B cell (primary cell): ENCODE measurements around the gene ARL6IP5. TPM values are rescaled to one million over a fixed set of nuclear protein-coding genes. Genes with fewer than 3 reads are reported as not detected.

Source experiments
- ATAC-seq: fragments of 200-7000 bp; cut with Tn5 transposase; one replicate; pipeline ENCODE4 v1.10.0; 2021; ENCODE audit warnings: low read depth, mild to moderate bottlenecking, moderate number of reproducible peaks, moderate library complexity
- CTCF ChIA-PET: fragments of 350-600 bp; sonication (Branson Sonifier 250); formaldehyde crosslinking; loops from one replicate; lab custom pipeline; 2021; ENCODE audit warnings: antibody characterized with exemption, inconsistent platforms; lab: Charles Lee
- POLR2A ChIA-PET: fragments of 350-600 bp; sonication (Branson Sonifier 250); formaldehyde crosslinking; loops from one replicate; lab custom pipeline; 2021; ENCODE audit warnings: antibody characterized with exemption; lab: Charles Lee
- DNase-seq: peaks from one replicate; pipeline ENCODE4 v3.0.0; 2013
- H2AFZ ChIP-seq: 2 replicates; pipeline ENCODE4 v1.6.1; 2012; ENCODE audit warnings: mild to moderate bottlenecking, low read depth, low read length; ENCODE audit not compliant: insufficient read depth, poor library complexity, severe bottlenecking
- H3K27ac ChIP-seq, 2 donors: 1 replicate in 1 of 2; 2 replicates in 1 of 2; pipeline ENCODE4 v1.5.1; 2012 to 2013; ENCODE audit warnings: low read length in 2 of 2, mild to moderate bottlenecking in 2 of 2, moderate library complexity in 1 of 2
- H3K27me3 ChIP-seq, 4 experiments: fragments of 200-600 bp in 1 of 4; sonication (generic) in 1 of 4; replicated peaks in 1 of 4; 1 replicate in 2 of 4; 2 replicates in 2 of 4; pipeline versions ENCODE4 v1.6.1 to v1.7.0; 2013 to 2016; ENCODE audit warnings: low read length in 3 of 4, mild to moderate bottlenecking in 2 of 4, mixed read lengths in 1 of 4, moderate library complexity in 1 of 4; ENCODE audit not compliant: insufficient read depth in 4 of 4, control insufficient read depth in 3 of 4; ENCODE audit errors: control extremely low read depth in 1 of 4
- H3K36me3 ChIP-seq, 2 experiments: replicated peaks in 1 of 2; 1 replicate in 1 of 2; 2 replicates in 1 of 2; pipeline versions ENCODE4 v1.6.1 to v1.7.1; 2013; ENCODE audit warnings: low read length in 1 of 2; ENCODE audit not compliant: insufficient read depth in 2 of 2, control insufficient read depth in 1 of 2; ENCODE audit errors: control extremely low read depth in 1 of 2, extremely low read depth in 1 of 2
- H3K4me1 ChIP-seq, 2 donors: fragments of 200-600 bp in 1 of 2; sonication (generic) in 1 of 2; 1 replicate in 1 of 2; 2 replicates in 1 of 2; pipeline versions ENCODE4 v1.5.1 to v1.6.1; 2013 to 2017; ENCODE audit warnings: low read length in 2 of 2; ENCODE audit not compliant: control insufficient read depth in 2 of 2, insufficient read depth in 2 of 2
- H3K4me2 ChIP-seq: replicated peaks from 2 replicates; pipeline ENCODE3; 2012; ENCODE audit warnings: mild to moderate bottlenecking, low read depth, low read length; ENCODE audit not compliant: poor library complexity, severe bottlenecking
- H3K4me3 ChIP-seq, 5 experiments: fragments of 200-600 bp in 1 of 5; sonication (generic) in 1 of 5; 1 replicate in 3 of 5; 2 replicates in 2 of 5; pipeline versions ENCODE4 v1.5.1 to v1.7.0; 2011 to 2016; ENCODE audit warnings: low read length in 4 of 5, mild to moderate bottlenecking in 4 of 5, low read depth in 2 of 5, control low read depth in 1 of 5, moderate library complexity in 1 of 5; ENCODE audit not compliant: insufficient read depth in 1 of 5; ENCODE audit errors: control extremely low read depth in 1 of 5, extremely low read depth in 1 of 5
- H3K79me2 ChIP-seq: fragments of 200-600 bp; sonication (generic); one replicate; pipeline ENCODE4 v1.6.0; 2016; ENCODE audit warnings: low read length; ENCODE audit not compliant: control insufficient read depth, insufficient read depth
- H3K9ac ChIP-seq: fragments of 200-600 bp; sonication (generic); 2 replicates; pipeline ENCODE4 v1.6.1; 2017; ENCODE audit warnings: mild to moderate bottlenecking, low read length, moderate library complexity
- H3K9me3 ChIP-seq, 3 donors: one replicate each; pipeline versions ENCODE4 v1.6.1 to v1.7.1; 2013; ENCODE audit warnings: low read length in 2 of 3; ENCODE audit not compliant: control insufficient read depth in 2 of 3, insufficient read depth in 1 of 3; ENCODE audit errors: control extremely low read depth in 1 of 3
- H4K20me1 ChIP-seq: 2 replicates; pipeline ENCODE4 v1.6.0; 2012; ENCODE audit warnings: mild to moderate bottlenecking, low read length; ENCODE audit not compliant: insufficient read depth, control insufficient read depth, poor library complexity, severe bottlenecking
- H3K27ac Mint-ChIP-seq: one replicate; pipeline ENCODE4 v1.8.0; 2021; ENCODE audit warnings: mixed read lengths
- H3K27me3 Mint-ChIP-seq: one replicate; pipeline ENCODE4 v1.8.0; 2021; ENCODE audit warnings: mixed read lengths
- H3K4me1 Mint-ChIP-seq: one replicate; pipeline ENCODE4 v1.8.0; 2021; ENCODE audit warnings: mixed read lengths
- H3K4me3 Mint-ChIP-seq: one replicate; pipeline ENCODE4 v1.8.0; 2021; ENCODE audit warnings: mixed read lengths
- H3K9me3 Mint-ChIP-seq: one replicate; pipeline ENCODE4 v1.8.0; 2022; ENCODE audit warnings: mixed read lengths; ENCODE audit not compliant: insufficient read depth
- CTCF ChIP-seq: fragments of 200-600 bp; IDR thresholded peaks from one replicate; pipeline ENCODE4 v1.8.0; 2022; ENCODE audit warnings: antibody characterized with exemption, mild to moderate bottlenecking
- EZH2 ChIP-seq: IDR thresholded peaks from 2 replicates; pipeline ENCODE4 v1.6.1; 2012; ENCODE audit warnings: borderline replicate concordance, low read depth, mild to moderate bottlenecking, moderate library complexity, low read length; ENCODE audit not compliant: insufficient read depth, poor library complexity, severe bottlenecking
- WGBS: methylation state at CpG from one replicate; pipeline ENCODE4 v1.1.5; 2013; ENCODE audit warnings: missing lambda C conversion rate; ENCODE audit not compliant: insufficient coverage; 5-methylcytosine and 5-hydroxymethylcytosine counted together
- intact Hi-C: fragments of 100-400 bp; cut with micrococcal nuclease; formaldehyde crosslinking; loops from one replicate; pipeline ENCODE4 v1.10.0; 2022
- polyA plus RNA-seq: library from polyadenylated mRNA; depleted of rRNA; stranded (reverse); fragments of >200 nt; gene quantifications from 2 replicates; pipeline ENCODE4 v1.2.3, GENCODE V29; 2012
- total RNA-seq, 2 donors: library from RNA; stranded (reverse); fragments of 120-200 nt in 1 of 2; gene quantifications; 1 replicate in 1 of 2; 2 replicates in 1 of 2; pipeline versions ENCODE4 v1.2.3 to v1.2.4, GENCODE V29; 2013 to 2022

Gene ARL6IP5
- total and polyA plus RNA-seq, 2 donors (not counting 1 experiment from before 2014, with no cell fraction given) = 39.5 to 89.1 TPM

- ATAC-seq (no peak), DNase-seq (no peak)
- H3K4me1 ChIP-seq = no peaks in the 10 kb centered on the region
- TF ChIP-seq EZH2 = no peak
- TF ChIP-seq CTCF = no peak
- intact Hi-C loops = loop anchor here (5.0 kb wide), 1 partner anchor 40 kb away; the partner anchor contains the start of genes ARL6IP5 and UBA3
- peaks cover 10% of the 10 kb centered on the region for H3K27me3 Mint-ChIP-seq
- CTCF ChIA-PET = interaction anchor here (0.7 to 0.9 kb wide), 2 partner anchors 29 to 39 kb away, joined by 3 to 4 read pairs; no protein-coding TSS in a partner anchor
- no peaks in the 10 kb centered on the region for H3K9me3 Mint-ChIP-seq
- H3K36me3 ChIP-seq = no peaks in the 10 kb centered on the region
- no peak within 1 kb of the TSS for H2AFZ ChIP-seq
- H3K9me3 ChIP-seq = no peaks in the 10 kb centered on the region
- H3K4me1 Mint-ChIP-seq = peaks cover 5% of the 10 kb centered on the region
- H3K27ac Mint-ChIP-seq = no peak within 1 kb of the TSS
- no peaks in the 10 kb centered on the region for H4K20me1 ChIP-seq
- POLR2A ChIA-PET = no interaction called here
- 95% methylated on average over 2 of the region's 3 CpGs for WGBS
- H3K4me2 ChIP-seq = no peak within 1 kb of the TSS
- no peak within 1 kb of the TSS for H3K27ac ChIP-seq
- H3K79me2 ChIP-seq = no peaks in the 10 kb centered on the region
- H3K4me3 ChIP-seq = no peak within 1 kb of the TSS
- H3K9ac ChIP-seq = no peak within 1 kb of the TSS
- no peak within 1 kb of the TSS for H3K4me3 Mint-ChIP-seq
- H3K27me3 ChIP-seq = no peaks in the 10 kb centered on the region
These were observed 37.7 kb downstream of the ARL6IP5 start, which contains the start of gene LMOD3 for GRCh38 chr3:69122403-69122802. TSS of gene LMOD3 (minus strand) at chr3:69122595. CDS start at chr3:69122386, 209 bp downstream.

DNA sequence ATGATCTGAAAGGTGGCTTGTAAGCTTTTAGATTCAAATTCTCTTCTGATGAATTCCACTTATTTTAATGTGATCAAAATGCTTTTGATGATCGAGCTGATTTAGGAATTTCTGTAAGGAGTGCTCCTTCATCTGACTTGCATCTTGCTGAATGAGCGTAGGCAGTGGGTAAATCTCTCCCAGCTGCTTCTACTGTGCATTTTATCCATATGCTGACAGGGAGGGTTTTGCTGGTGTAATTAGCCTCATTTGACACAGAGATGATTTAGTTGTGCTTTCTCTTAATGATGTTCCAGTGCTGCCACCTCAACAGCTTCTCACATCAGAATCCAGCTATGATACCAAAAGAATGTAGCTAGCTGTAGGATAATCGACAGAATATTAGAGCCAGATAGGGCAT lies 41.5 kb downstream of the ARL6IP5 start:
- TF ChIP-seq CTCF = no peak
- DNase-seq = no peak
- WGBS = 100% methylated on average over 1 of the region's 3 CpGs
- no peak overlapping the region for H3K27ac Mint-ChIP-seq
- no peaks in the 10 kb centered on the region for H3K9me3 Mint-ChIP-seq
- intact Hi-C loops = no loop called here
- H3K4me1 Mint-ChIP-seq = no peaks in the 10 kb centered on the region
- Histone ChIP-seq H3K27me3 (no peaks in the 10 kb centered on the region), H3K4me3 (no peak overlapping the region), H3K9me3 (no peaks in the 10 kb centered on the region), H3K27ac (no peak overlapping the region), H4K20me1 (no peaks in the 10 kb centered on the region), H3K79me2 (no peaks in the 10 kb centered on the region), H3K4me1 (no peaks in the 10 kb centered on the region), H3K36me3 (no peaks in the 10 kb centered on the region), H3K4me2 (no peak overlapping the region), H2AFZ (no peak overlapping the region), H3K9ac (no peak overlapping the region)
- POLR2A ChIA-PET = no interaction called here
- peaks cover 10% of the 10 kb centered on the region for H3K27me3 Mint-ChIP-seq
- CTCF ChIA-PET = interaction anchor here (1.4 kb wide), 1 partner anchor 61 kb away, joined by 5 read pairs; no protein-coding TSS in a partner anchor
- no peak overlapping the region for H3K4me3 Mint-ChIP-seq
- no peak for ATAC-seq
